ENCODE results near the gene TXNRD2.

GRCh38 chr22:19892925-19893324, 48.7 kb downstream of the TXNRD2 start:
- TF ChIP-seq CTCF (IDR thresholded peaks at IDR 0.05; ENCODE audit: poor library complexity, severe bottlenecking) (no peak), POLR2AphosphoS5 (IDR thresholded peaks at IDR 0.05) (no peak), EZH2 (IDR thresholded peaks at IDR 0.05; ENCODE audit: borderline replicate concordance, insufficient read depth, low read length, poor library complexity, severe bottlenecking) (no peak), SMC3 (conservative IDR thresholded peaks at IDR 0.05; ENCODE audit: poor library complexity) (no peak), RAD21 (conservative IDR thresholded peaks at IDR 0.05) (no peak), EP300 (conservative IDR thresholded peaks at IDR 0.05; ENCODE audit: poor library complexity, severe bottlenecking) (no peak)
- TF ChIP-seq, protein P1, sequence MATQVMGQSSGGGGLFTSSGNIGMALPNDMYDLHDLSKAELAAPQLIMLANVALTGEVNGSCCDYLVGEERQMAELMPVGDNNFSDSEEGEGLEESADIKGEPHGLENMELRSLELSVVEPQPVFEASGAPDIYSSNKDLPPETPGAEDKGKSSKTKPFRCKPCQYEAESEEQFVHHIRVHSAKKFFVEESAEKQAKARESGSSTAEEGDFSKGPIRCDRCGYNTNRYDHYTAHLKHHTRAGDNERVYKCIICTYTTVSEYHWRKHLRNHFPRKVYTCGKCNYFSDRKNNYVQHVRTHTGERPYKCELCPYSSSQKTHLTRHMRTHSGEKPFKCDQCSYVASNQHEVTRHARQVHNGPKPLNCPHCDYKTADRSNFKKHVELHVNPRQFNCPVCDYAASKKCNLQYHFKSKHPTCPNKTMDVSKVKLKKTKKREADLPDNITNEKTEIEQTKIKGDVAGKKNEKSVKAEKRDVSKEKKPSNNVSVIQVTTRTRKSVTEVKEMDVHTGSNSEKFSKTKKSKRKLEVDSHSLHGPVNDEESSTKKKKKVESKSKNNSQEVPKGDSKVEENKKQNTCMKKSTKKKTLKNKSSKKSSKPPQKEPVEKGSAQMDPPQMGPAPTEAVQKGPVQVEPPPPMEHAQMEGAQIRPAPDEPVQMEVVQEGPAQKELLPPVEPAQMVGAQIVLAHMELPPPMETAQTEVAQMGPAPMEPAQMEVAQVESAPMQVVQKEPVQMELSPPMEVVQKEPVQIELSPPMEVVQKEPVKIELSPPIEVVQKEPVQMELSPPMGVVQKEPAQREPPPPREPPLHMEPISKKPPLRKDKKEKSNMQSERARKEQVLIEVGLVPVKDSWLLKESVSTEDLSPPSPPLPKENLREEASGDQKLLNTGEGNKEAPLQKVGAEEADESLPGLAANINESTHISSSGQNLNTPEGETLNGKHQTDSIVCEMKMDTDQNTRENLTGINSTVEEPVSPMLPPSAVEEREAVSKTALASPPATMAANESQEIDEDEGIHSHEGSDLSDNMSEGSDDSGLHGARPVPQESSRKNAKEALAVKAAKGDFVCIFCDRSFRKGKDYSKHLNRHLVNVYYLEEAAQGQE (IDR thresholded peaks at IDR 0.05; ENCODE audit: borderline replicate concordance), result no peak
